Esophagus squamous epithelium (tissue), 5 donors: Measurements from ENCODE around the gene MANSC1. TPM values are rescaled to one million over a fixed set of nuclear protein-coding genes. Genes with fewer than 3 reads are reported as not detected.

Source experiments
- DNase-seq: peaks from one replicate; lab custom pipeline; 2025; lab: John Stamatoyannopoulos, UW
- H3K27ac ChIP-seq, 4 donors: fragments of 200-600 bp; sonication (generic); one replicate each; pipeline ENCODE4 v1.5.1; 2016 to 2019; ENCODE audit warnings: mild to moderate bottlenecking in 1 of 4
- H3K27me3 ChIP-seq, 4 donors: fragments of 200-600 bp; sonication (generic); 1 replicate in 3 of 4; 2 replicates in 1 of 4; pipeline versions ENCODE4 v1.5.1 to v1.6.0; 2017 to 2021; ENCODE audit warnings: antibody characterized with exemption in 1 of 4
- H3K36me3 ChIP-seq, 3 donors: fragments of 200-600 bp; sonication (generic); one replicate each; pipeline ENCODE4 v1.5.1; 2016 to 2019
- H3K4me1 ChIP-seq, 3 donors: fragments of 200-600 bp; sonication (generic); one replicate each; pipeline ENCODE4 v1.5.1; 2017 to 2019
- H3K4me3 ChIP-seq, 4 donors: fragments of 200-600 bp; sonication (generic); 1 replicate in 3 of 4; 2 replicates in 1 of 4; pipeline ENCODE4 v1.5.1; 2016 to 2019; ENCODE audit warnings: mild to moderate bottlenecking in 2 of 4, moderate library complexity in 1 of 4
- H3K9me3 ChIP-seq, 3 donors: fragments of 200-600 bp; sonication (generic); one replicate each; pipeline ENCODE4 v1.5.1; 2016 to 2019
- CTCF ChIP-seq, 6 experiments: fragments of 450-650 bp in 4 of 6; fragments of 200-600 bp in 2 of 6; sonication (generic) in 2 of 6; IDR thresholded peaks; one replicate each; pipeline ENCODE4 v1.5.1; 2016 to 2019; ENCODE audit warnings: antibody characterized with exemption in 6 of 6, mild to moderate bottlenecking in 4 of 6, moderate library complexity in 4 of 6
- POLR2A ChIP-seq, 4 donors: fragments of 450-650 bp; IDR thresholded peaks; one replicate each; pipeline ENCODE4 v1.6.1; 2017; ENCODE audit warnings: antibody characterized with exemption in 4 of 4, mild to moderate bottlenecking in 4 of 4, moderate library complexity in 3 of 4
- WGBS, 2 donors: methylation state at CpG; one replicate each; pipeline ENCODE4 v1.1.5; 2018; 5-methylcytosine and 5-hydroxymethylcytosine counted together
- intact Hi-C: fragments of 100-400 bp; cut with DNase I; formaldehyde crosslinking; loops from one replicate; pipeline ENCODE4 v1.15.0; 2022
- total RNA-seq, 4 donors: library from RNA; depleted of rRNA; stranded (reverse); fragments of >200 nt; gene quantifications; one replicate each; pipeline ENCODE4 v1.1.0, GENCODE V29; 2016
- donor health status: DM: yes; HTN: yes; CAD: no.

The MANSC1 gene
- 10 to 100 TPM; 22.5 to 59.0 (median 47.7) TPM for total RNA-seq

- WGBS, 2 donors: 2 to 3% methylated on average over 6 to 15 of the region's 68 CpGs
- Histone ChIP-seq H3K4me1 (peaks cover 7 to 41% (median 10%) of the 10 kb centered on the region in 3 donors), H3K27me3 (no peaks in the 10 kb centered on the region), H3K4me3 (peak within 1 kb of the TSS; percentile 55 to 92 (median 80)), H3K9me3 (no peaks in the 10 kb centered on the region), H3K36me3 (peaks cover 0 to 6% (median 0%) of the 10 kb centered on the region in 3 donors), H3K27ac (peak within 1 kb of the TSS; percentile 85 to 96 (median 92))
- intact Hi-C loops: no loop called here
- TF ChIP-seq POLR2A (IDR thresholded peaks at IDR 0.05) (peak in 2 of 4 donors; percentile 72 to 80), CTCF (IDR thresholded peaks at IDR 0.05) (peak in 3 of 6 experiments; percentile 53 to 57 (median 55))
- no peak for DNase-seq
Observed at GRCh38 chr12:12349711-12350665, at the start of gene MANSC1. Gene MANSC1, minus strand, starts transcription at chr12:12350242. Its CDS starts 6,928 bp downstream, at chr12:12343314.

- H3K9me3 ChIP-seq: no peaks in the 10 kb centered on the region
- no peaks in the 10 kb centered on the region for H3K36me3 ChIP-seq
- no peak overlapping the region for H3K4me3 ChIP-seq
- intact Hi-C loops: loop anchor here (10.0 kb wide), 1 partner anchor 166 kb away; the partner anchor contains the start of gene DUSP16
- H3K27ac ChIP-seq: peak overlapping the region in 3 of 4 donors; percentile 59 to 84 (median 70)
- peaks cover 6 to 37% (median 8%) of the 10 kb centered on the region in 3 donors for H3K4me1 ChIP-seq
- no peaks in the 10 kb centered on the region for H3K27me3 ChIP-seq
- no peak for TF ChIP-seq CTCF (IDR thresholded peaks at IDR 0.05)
- TF ChIP-seq POLR2A (IDR thresholded peaks at IDR 0.05): no peak
- DNase-seq: no peak
- 89 to 100% methylated on average over 1 of the region's 1 CpG for WGBS, 2 donors
Observed at GRCh38 chr12:12399161-12399560, 49.1 kb upstream of the MANSC1 start.

- DNase-seq: no peak
- WGBS, 2 donors: 40 to 45% methylated on average over 7 of the region's 7 CpGs
- TF ChIP-seq POLR2A (IDR thresholded peaks at IDR 0.05) (no peak), CTCF (IDR thresholded peaks at IDR 0.05) (peak in 1 of 6 experiments; percentile 16)
- no peaks in the 10 kb centered on the region for H3K27me3 ChIP-seq
- H3K27ac ChIP-seq: peak overlapping the region in 3 of 4 donors; percentile 59 to 84 (median 70)
- H3K4me3 ChIP-seq: peak overlapping the region in 1 of 4 donors; percentile 8
- intact Hi-C loops: loop anchor here (10.0 kb wide), 1 partner anchor 167 kb away; the partner anchor contains the start of gene DUSP16
- no peaks in the 10 kb centered on the region for H3K36me3 ChIP-seq
- H3K9me3 ChIP-seq: no peaks in the 10 kb centered on the region
- peaks cover 6 to 36% (median 8%) of the 10 kb centered on the region in 3 donors for H3K4me1 ChIP-seq
Observed at GRCh38 chr12:12398026-12398859, 48.2 kb upstream of the MANSC1 start.

- intact Hi-C loops: loop anchor here (10.0 kb wide), 1 partner anchor 168 kb away; the partner anchor contains the start of gene DUSP16
- Histone ChIP-seq H3K9me3 (no peaks in the 10 kb centered on the region), H3K4me1 (peaks cover 6 to 33% (median 8%) of the 10 kb centered on the region in 3 donors), H3K27ac (peak overlapping the region in 3 of 4 donors; percentile 59 to 84 (median 70)), H3K27me3 (no peaks in the 10 kb centered on the region), H3K4me3 (no peak overlapping the region), H3K36me3 (no peaks in the 10 kb centered on the region)
- WGBS, 2 donors: 84% methylated on average over 5 of the region's 5 CpGs
- no peak for DNase-seq
- TF ChIP-seq CTCF (IDR thresholded peaks at IDR 0.05): no peak
- no peak for TF ChIP-seq POLR2A (IDR thresholded peaks at IDR 0.05)
Observed at GRCh38 chr12:12397184-12397583, 47.1 kb upstream of the MANSC1 start.
